Measurements from ENCODE around the gene RGS18.
"Not testable (repeated sequence)": the region's sequence is repeated elsewhere in the genome, so short reads cannot be mapped to it uniquely, and the experiment has no call there.

Gene RGS18

DNA sequence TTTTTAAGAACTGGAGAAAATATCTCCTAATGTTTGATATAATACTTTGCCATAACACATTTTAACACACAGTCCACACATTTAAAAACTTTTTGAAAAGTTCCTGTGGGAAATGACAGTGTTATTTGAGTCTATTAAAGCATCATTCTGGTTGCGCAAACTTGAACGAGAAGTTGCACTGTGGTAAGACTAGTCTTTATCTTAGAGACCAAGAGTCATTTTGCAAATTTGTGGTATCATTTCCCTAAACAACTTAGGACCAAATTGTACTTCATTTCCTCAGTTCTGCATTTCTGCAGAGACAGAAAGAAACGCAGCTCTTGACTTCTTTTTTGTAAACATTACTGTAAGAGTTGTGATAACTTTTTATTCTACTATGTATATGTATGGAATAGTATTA is at the start of gene RGS18:
RGS18 (plus strand) TSS at position 282 of the 400 bp plus-strand sequence. CDS start 176 bp downstream, outside the sequence.
- DNase-seq: peak; percentile 28

DNA sequence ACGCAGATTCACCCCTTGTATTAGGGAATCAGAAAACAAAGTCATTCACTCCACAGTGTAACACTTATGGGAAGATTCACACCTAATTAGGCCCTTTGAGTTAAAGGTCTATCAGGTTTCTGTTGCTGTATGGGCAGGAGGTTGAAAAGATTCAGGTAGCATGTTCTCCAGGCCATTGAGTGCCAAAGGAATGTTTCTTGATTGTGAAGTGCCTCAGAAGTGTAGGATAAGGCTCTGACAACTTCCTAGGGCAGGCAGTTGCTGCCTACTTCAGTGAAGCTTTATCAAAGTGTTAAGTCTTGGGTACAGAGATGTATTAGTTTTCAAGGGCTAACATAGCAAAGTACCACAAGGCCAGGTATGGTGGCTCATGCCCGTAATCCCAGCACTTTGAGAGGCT is 48.7 kb upstream of the RGS18 start:
- DNase-seq: no peak

GRCh38 chr1:192115000-192115399 is 43.3 kb upstream of the RGS18 start:
- DNase-seq: no peak

- no peak for DNase-seq
Measured at GRCh38 chr1:192118881-192119405, 39.3 kb upstream of the RGS18 start.

DNA sequence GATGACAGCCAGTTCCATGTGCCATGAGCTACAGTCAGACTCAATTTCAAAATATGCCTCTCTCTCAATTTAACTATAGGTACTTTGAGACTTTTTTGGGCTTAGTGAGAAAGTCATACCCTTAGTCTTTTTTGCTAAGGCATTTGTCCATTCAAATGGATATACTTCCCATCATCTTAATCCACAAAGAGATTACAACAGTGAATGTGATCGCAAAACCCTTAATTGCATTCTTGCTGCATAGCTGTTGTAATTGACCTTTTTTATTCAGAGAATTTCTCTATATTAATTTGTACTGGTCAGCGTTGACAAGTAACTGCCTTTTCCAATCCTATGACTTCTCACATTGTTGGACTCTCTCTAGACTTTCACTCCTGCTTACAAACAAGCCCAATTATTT is 38.6 kb upstream of the RGS18 start:
- DNase-seq: no peak

DNA sequence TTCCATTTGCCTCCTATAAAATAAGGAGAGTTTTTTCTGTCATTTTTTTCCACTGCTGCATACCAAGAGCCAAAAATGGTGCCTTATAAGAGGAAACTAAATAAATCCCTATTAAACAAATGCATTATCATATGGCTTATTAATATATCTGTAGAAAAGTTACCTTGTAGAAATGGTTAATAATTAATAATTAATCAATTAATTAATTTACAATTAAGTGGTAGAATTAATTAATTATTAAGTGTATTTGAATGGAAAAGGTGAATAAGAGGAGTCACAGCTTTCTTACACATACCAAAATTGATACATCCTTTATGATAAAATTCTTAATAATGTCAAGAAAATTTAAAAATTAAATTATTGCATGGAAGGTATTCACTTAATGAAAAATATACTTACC is 35.6 kb upstream of the RGS18 start:
- DNase-seq: no peak

DNA sequence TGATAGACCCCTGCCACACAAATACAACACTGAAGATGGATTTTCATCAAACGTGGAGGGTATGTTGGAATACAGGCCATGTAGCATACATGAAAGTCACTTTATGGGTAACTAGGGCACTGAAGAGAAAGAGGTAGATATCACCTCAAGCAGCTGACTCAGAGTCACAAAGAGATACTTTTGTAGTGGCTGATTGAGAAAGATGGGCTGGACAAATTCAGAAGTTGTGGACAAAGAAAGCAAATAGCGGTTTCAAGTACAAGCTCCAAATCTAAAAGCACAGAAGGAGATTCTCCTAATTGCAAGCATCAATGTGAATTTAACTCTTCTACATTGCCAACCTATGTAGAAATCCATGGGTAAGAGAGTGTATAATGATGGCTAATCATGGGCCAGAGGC is 35.0 kb upstream of the RGS18 start:
- DNase-seq: no peak

- DNase-seq: no peak
Measured at GRCh38 chr1:192126030-192126619, 32.1 kb upstream of the RGS18 start.

GRCh38 chr1:192130175-192130574 is 28.1 kb upstream of the RGS18 start:
- no peak for DNase-seq

DNA sequence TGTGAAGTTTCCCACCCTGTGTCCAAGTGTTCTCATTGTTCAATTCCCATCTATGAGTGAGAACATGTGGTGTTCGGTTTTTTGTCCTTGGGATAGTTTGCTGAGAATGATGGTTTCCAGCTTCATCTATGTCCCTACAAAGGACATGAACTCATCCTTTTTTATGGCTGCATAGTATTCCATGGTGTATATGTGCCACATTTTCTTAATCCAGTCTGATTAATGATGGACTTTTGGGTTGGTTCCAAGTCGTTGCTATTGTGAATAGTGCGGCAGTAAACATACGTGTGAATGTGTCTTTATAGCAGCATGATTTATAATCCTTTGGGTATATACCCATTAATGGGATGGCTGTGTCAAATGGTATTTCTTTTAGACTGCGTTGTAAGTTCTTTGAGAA is 27.4 kb upstream of the RGS18 start:
- not testable (repeated sequence) for DNase-seq

DNA sequence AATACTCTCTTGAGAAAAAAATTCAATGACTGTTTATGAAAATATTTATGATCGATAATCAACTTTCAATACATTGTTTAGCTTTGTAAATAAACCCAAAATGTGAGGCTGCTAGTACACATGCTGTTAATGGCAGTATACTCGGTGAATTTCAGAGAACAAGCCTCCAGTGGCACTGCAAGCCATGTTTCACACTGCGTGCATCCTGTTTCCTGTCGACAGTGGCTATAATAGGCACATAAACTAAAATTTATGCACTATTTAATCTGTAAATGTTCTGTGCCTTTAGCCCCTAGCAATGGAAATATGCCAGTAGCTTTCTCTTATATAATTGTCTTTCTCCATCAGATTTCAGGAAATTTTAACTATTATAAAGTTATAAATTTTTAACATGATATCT is 26.3 kb upstream of the RGS18 start:
- no peak for DNase-seq

GRCh38 chr1:192133350-192133926 is 24.8 kb upstream of the RGS18 start:
- DNase-seq: no peak

DNA sequence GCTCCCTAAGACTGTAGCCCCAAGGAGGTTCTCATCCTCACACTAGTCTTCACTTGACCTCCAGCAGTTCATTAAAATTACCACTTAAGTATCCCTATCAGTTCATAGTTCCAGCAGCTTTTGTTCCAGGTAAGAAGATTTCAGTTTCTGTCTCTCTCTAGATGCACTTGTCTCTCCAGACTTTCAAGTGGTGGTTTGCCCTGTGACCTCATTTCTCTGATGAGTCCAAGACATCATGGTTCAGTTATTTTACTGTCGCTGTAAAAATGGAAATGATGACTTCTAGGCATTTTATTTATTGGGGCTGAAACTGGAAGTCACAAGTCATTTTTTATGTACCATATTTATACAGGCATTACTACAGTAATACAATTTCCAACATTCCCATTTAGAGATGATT is 17.9 kb upstream of the RGS18 start:
- no peak for DNase-seq

DNA sequence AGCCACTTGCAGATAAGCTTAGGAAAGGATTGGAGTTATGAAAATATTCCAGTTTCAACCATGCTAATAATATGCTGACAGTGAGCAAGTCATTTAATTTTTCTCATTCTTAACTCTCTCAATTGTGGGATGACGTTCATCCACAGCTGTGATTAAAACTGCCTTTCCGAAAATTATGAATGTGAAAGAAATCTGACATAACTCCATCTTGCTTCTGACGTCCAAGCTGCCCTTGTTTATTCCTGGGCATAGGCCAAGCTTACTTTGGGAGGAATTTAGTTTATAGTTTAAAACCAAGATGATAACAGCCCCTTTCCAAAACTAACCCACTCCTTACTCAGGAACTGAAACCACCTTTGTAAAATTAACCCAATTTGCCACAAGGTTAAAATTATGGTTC is 11.0 kb upstream of the RGS18 start:
- no peak for DNase-seq

DNA sequence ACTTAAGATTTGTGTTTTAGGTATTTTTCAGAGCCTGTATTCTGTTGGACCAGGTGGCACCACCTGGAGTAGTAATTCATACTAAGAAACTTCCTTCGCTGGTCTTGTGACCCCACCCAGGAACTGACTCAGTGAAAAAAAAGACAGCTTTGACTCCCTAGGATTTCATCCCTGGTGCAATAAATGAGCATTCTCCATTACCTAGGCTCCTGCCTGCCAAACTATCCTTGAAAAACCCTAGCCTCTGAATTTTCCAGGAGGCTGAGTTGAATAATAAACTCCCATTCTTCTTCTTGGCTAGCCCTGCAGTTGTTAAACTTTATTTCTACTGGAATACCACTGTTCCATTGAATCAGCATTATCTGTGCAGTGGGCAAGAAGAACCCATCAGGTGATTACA is 10.6 kb upstream of the RGS18 start:
- DNase-seq: no peak

DNA sequence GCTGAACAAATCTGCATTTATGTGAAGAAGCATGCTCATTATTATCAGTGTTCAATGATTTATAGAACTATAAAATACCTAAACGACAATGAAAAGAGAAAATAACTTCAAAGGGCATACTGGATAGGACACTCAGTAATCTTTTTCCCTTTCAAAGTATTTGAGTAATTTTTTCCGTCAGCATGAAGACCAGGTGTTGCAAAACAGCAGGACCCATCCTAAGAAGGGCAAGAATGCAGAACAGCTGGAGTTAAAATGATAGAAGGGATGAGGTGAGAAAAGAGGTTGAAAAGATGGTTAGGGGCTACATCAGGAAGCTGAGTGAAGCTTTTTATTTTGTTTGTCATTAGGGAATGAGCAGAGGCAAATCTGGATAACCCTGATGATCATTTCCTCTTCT is 7.1 kb upstream of the RGS18 start:
- no peak for DNase-seq

DNA sequence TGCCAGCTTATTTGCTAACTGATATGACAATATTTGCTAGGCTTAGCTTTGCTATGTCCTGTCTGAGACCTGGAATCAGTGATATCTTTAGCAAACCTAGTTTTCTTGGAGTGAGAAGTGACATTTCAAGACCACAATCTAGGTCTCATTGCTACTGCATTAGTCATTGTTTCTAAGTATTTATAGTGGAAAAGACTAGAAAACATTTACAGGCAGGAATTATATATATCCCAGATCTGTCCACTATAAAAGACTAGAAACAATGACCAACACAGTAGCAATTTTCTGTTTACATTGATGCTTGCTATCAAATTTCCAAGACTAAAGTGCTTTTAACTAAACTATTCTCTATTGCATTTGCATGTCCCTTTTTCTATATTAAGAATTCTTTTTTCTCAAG is 5.0 kb upstream of the RGS18 start:
- DNase-seq: no peak

GRCh38 chr1:192157067-192157466 is 1.2 kb upstream of the RGS18 start:
- DNase-seq: no peak

- DNase-seq: no peak
Measured at GRCh38 chr1:192159014-192159413, 752 bp downstream of the RGS18 start.

GRCh38 chr1:192159781-192160180 is 1.5 kb downstream of the RGS18 start:
- DNase-seq: no peak

GRCh38 chr1:192160196-192160595 is 1.9 kb downstream of the RGS18 start:
- DNase-seq: no peak

DNA sequence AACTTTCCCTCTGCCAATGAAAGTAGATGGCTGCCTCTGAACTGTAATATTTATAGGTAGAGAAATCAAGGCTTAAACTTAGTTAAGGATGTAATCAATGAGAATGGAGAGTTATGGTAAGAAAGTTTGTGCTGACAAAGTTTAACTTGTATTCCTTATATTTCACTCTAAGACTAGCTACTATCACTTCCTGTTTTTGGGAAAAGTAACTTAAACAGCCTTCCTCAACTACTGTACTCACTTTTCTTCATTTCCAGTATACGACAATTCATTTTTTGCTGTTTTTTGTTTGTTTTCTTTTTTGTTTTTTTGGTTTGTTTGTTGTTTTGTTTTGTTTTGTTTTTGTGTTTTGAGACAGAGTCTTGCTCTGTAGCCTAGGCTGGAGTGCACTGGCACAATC is 3.7 kb downstream of the RGS18 start:
- no peak for DNase-seq

- DNase-seq: no peak
Measured at GRCh38 chr1:192162376-192162775, 4.1 kb downstream of the RGS18 start.

- not testable (repeated sequence) for DNase-seq
Measured at GRCh38 chr1:192165002-192165401, 6.7 kb downstream of the RGS18 start.

GRCh38 chr1:192167011-192167410 is 8.7 kb downstream of the RGS18 start:
- DNase-seq: no peak

All from activated CD4-positive, alpha-beta T cell treated with anti-CD3 and anti-CD28 coated beads, Interleukin-10, Interleukin-2, amounts not matched to agents 100 ng/mL and 50 ng/mL, durations not matched to agents 16 hours and 8 hours (primary cell).